Measurements from ENCODE around the gene FNDC3B. TPM values are rescaled to one million over a fixed set of nuclear protein-coding genes. Genes with fewer than 3 reads are reported as not detected.

FNDC3B gene
- total and polyA plus RNA-seq, 2 donors (not counting 1 experiment from before 2014, with no cell fraction given): 1.2 to 9.2 TPM

GRCh38 chr3:172071780-172072330 lies 32.5 kb downstream of the FNDC3B start:
- H4K20me1 ChIP-seq (ENCODE audit: control insufficient read depth, insufficient read depth, low read length, poor library complexity, severe bottlenecking): no peaks in the 10 kb centered on the region
- Mint-ChIP-seq H3K9me3 (ENCODE audit: insufficient read depth) (no peaks in the 10 kb centered on the region), H3K27me3 (peaks cover 10% of the 10 kb centered on the region), H3K27ac (no peak overlapping the region), H3K4me1 (no peaks in the 10 kb centered on the region), H3K4me3 (no peak overlapping the region)
- no peak overlapping the region for H3K4me3 ChIP-seq (ENCODE audit: control extremely low read depth in 1 of 5, extremely low read depth in 1 of 5, insufficient read depth in 1 of 5, low read depth in 2 of 5, low read length in 4 of 5)
- intact Hi-C loops (cut with micrococcal nuclease): no loop called here
- no peaks in the 10 kb centered on the region for H3K79me2 ChIP-seq (ENCODE audit: control insufficient read depth, insufficient read depth, low read length)
- no peak overlapping the region for H3K4me2 ChIP-seq (replicated peaks; ENCODE audit: low read depth, low read length, poor library complexity, severe bottlenecking)
- H3K27me3 ChIP-seq (replicated peaks in 1 of 4; ENCODE audit: control extremely low read depth in 1 of 4, control insufficient read depth in 3 of 4, insufficient read depth in 4 of 4, low read length in 3 of 4): peaks cover 0 to 18% (median 1%) of the 10 kb centered on the region in 4 experiments
- DNase-seq (no peak), ATAC-seq (ENCODE audit: low read depth) (no peak)
- H2AFZ ChIP-seq (ENCODE audit: insufficient read depth, low read depth, low read length, poor library complexity, severe bottlenecking): no peak overlapping the region
- H3K4me1 ChIP-seq (ENCODE audit: control insufficient read depth in 2 of 2, insufficient read depth in 2 of 2, low read length in 2 of 2): no peaks in the 10 kb centered on the region
- no peak overlapping the region for H3K27ac ChIP-seq (ENCODE audit: low read length in 2 of 2)
- POLR2A ChIA-PET: no interaction called here
- no peaks in the 10 kb centered on the region for H3K36me3 ChIP-seq (replicated peaks in 1 of 2; ENCODE audit: control extremely low read depth in 1 of 2, control insufficient read depth in 1 of 2, extremely low read depth in 1 of 2, insufficient read depth in 2 of 2, low read length in 1 of 2)
- no peak overlapping the region for H3K9ac ChIP-seq (ENCODE audit: low read length)
- WGBS (ENCODE audit: insufficient coverage): 97% methylated on average over 5 of the region's 8 CpGs
- CTCF ChIA-PET: no interaction called here
- TF ChIP-seq EZH2 (IDR thresholded peaks at IDR 0.05; ENCODE audit: borderline replicate concordance, insufficient read depth, low read depth, low read length, poor library complexity, severe bottlenecking): no peak
- TF ChIP-seq CTCF (IDR thresholded peaks at IDR 0.05): no peak
- H3K9me3 ChIP-seq (ENCODE audit: control extremely low read depth in 1 of 3, control insufficient read depth in 2 of 3, insufficient read depth in 1 of 3, low read length in 2 of 3): no peaks in the 10 kb centered on the region

- H3K9me3 ChIP-seq (ENCODE audit: control extremely low read depth in 1 of 3, control insufficient read depth in 2 of 3, insufficient read depth in 1 of 3, low read length in 2 of 3): no peaks in the 10 kb centered on the region
- intact Hi-C loops (cut with micrococcal nuclease): no loop called here
- no peak for DNase-seq
- Mint-ChIP-seq H3K27me3 (peaks cover 10% of the 10 kb centered on the region), H3K4me3 (no peak overlapping the region), H3K9me3 (ENCODE audit: insufficient read depth) (no peaks in the 10 kb centered on the region), H3K27ac (no peak overlapping the region), H3K4me1 (no peaks in the 10 kb centered on the region)
- TF ChIP-seq CTCF (IDR thresholded peaks at IDR 0.05) (no peak), EZH2 (IDR thresholded peaks at IDR 0.05; ENCODE audit: borderline replicate concordance, insufficient read depth, low read depth, low read length, poor library complexity, severe bottlenecking) (no peak)
- ChIA-PET POLR2A (no interaction called here), CTCF (no interaction called here)
- no peak overlapping the region for H3K4me2 ChIP-seq (replicated peaks; ENCODE audit: low read depth, low read length, poor library complexity, severe bottlenecking)
- no peak for ATAC-seq (ENCODE audit: low read depth)
- WGBS (ENCODE audit: insufficient coverage): 100% methylated on average over 1 of the region's 4 CpGs
- H3K27ac ChIP-seq (ENCODE audit: low read length in 2 of 2): no peak overlapping the region
- no peaks in the 10 kb centered on the region for H3K4me1 ChIP-seq (ENCODE audit: control insufficient read depth in 2 of 2, insufficient read depth in 2 of 2, low read length in 2 of 2)
- no peaks in the 10 kb centered on the region for H3K79me2 ChIP-seq (ENCODE audit: control insufficient read depth, insufficient read depth, low read length)
- H3K36me3 ChIP-seq (replicated peaks in 1 of 2; ENCODE audit: control extremely low read depth in 1 of 2, control insufficient read depth in 1 of 2, extremely low read depth in 1 of 2, insufficient read depth in 2 of 2, low read length in 1 of 2): no peaks in the 10 kb centered on the region
- no peak overlapping the region for H3K4me3 ChIP-seq (ENCODE audit: control extremely low read depth in 1 of 5, extremely low read depth in 1 of 5, insufficient read depth in 1 of 5, low read depth in 2 of 5, low read length in 4 of 5)
- H4K20me1 ChIP-seq (ENCODE audit: control insufficient read depth, insufficient read depth, low read length, poor library complexity, severe bottlenecking): no peaks in the 10 kb centered on the region
- H3K27me3 ChIP-seq (replicated peaks in 1 of 4; ENCODE audit: control extremely low read depth in 1 of 4, control insufficient read depth in 3 of 4, insufficient read depth in 4 of 4, low read length in 3 of 4): peaks cover 0 to 18% (median 1%) of the 10 kb centered on the region in 4 experiments
- no peak overlapping the region for H3K9ac ChIP-seq (ENCODE audit: low read length)
- H2AFZ ChIP-seq (ENCODE audit: insufficient read depth, low read depth, low read length, poor library complexity, severe bottlenecking): no peak overlapping the region
Observed at GRCh38 chr3:172072543-172072942, 33.2 kb downstream of the FNDC3B start.

All from B cell (primary cell).